ENCODE data around the gene KLHL30. TPM values are rescaled to one million over a fixed set of nuclear protein-coding genes. Genes with fewer than 3 reads are reported as not detected.
A peak's percentile ranks its signal among the peaks of the same experiment; 100 is the strongest.

KLHL30 gene
- total and polyA plus RNA-seq, 2 experiments from 2014 or later: 0.07 TPM; not detected in 1

DNA sequence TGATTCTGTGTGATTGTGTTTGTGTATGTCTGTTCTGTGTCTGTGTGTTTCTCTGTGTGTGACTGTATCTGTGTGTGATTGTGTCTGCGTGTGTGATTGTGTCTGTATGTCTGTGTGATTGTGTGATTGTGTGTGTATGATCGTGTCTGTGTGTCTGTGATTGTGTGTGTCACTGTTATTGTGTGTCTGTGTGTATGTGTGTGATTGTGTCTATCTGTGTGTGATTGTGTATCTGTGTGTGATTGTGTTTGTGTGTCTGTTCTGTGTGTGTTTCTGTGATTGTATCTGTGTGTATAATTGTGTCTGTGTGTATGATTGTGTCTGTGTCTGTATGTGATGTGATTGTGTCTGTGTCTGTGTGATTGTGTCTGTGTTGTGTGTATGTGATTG, 11.7 kb upstream of the KLHL30 start:
- Histone ChIP-seq H3K27ac (ENCODE audit: low read depth) (no peak overlapping the region), H3K79me2 (replicated peaks; ENCODE audit: insufficient read depth) (no peaks in the 10 kb centered on the region), H3K4me3 (no peak overlapping the region), H3F3A (replicated peaks; ENCODE audit: low read depth) (peaks cover 9% of the 10 kb centered on the region; the same call in 1 of the 2 replicates), H3K27me3 (ENCODE audit: insufficient read depth) (no peaks in the 10 kb centered on the region), H3K36me3 (ENCODE audit: insufficient read depth) (no peaks in the 10 kb centered on the region), H3K4me2 (no peak overlapping the region), H4K20me1 (replicated peaks; ENCODE audit: insufficient read depth) (no peaks in the 10 kb centered on the region), H2AFZ (no peak overlapping the region), H3K4me1 (ENCODE audit: insufficient read depth) (no peaks in the 10 kb centered on the region), H3K9me2 (ENCODE audit: insufficient read depth) (no peaks in the 10 kb centered on the region)
- TF ChIP-seq ZNF331 (CRISPR knock-in tag; IDR thresholded peaks at IDR 0.05; ENCODE audit: low read depth) (no peak), POLR2AphosphoS5 (IDR thresholded peaks at IDR 0.05; ENCODE audit: low read depth) (no peak), EZH2phosphoT487 (IDR thresholded peaks at IDR 0.05; ENCODE audit: unreplicated experiment) (no peak)
- TF ChIP-seq, protein P1, sequence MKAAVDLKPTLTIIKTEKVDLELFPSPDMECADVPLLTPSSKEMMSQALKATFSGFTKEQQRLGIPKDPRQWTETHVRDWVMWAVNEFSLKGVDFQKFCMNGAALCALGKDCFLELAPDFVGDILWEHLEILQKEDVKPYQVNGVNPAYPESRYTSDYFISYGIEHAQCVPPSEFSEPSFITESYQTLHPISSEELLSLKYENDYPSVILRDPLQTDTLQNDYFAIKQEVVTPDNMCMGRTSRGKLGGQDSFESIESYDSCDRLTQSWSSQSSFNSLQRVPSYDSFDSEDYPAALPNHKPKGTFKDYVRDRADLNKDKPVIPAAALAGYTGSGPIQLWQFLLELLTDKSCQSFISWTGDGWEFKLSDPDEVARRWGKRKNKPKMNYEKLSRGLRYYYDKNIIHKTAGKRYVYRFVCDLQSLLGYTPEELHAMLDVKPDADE (IDR thresholded peaks at IDR 0.05): no peak
- Mint-ChIP-seq H3K4me1 (no peaks in the 10 kb centered on the region), H3K4me3 (no peak overlapping the region), H3K36me3 (ENCODE audit: low read depth) (no peaks in the 10 kb centered on the region), H3K27me3 (ENCODE audit: insufficient read depth, low read depth, poor library complexity) (peaks cover 4% of the 10 kb centered on the region), H3K9me3 (no peaks in the 10 kb centered on the region), H3K27ac (no peak overlapping the region)
- DNase-seq (ENCODE audit: low spot score) (no peak), ATAC-seq (no peak)

DNA sequence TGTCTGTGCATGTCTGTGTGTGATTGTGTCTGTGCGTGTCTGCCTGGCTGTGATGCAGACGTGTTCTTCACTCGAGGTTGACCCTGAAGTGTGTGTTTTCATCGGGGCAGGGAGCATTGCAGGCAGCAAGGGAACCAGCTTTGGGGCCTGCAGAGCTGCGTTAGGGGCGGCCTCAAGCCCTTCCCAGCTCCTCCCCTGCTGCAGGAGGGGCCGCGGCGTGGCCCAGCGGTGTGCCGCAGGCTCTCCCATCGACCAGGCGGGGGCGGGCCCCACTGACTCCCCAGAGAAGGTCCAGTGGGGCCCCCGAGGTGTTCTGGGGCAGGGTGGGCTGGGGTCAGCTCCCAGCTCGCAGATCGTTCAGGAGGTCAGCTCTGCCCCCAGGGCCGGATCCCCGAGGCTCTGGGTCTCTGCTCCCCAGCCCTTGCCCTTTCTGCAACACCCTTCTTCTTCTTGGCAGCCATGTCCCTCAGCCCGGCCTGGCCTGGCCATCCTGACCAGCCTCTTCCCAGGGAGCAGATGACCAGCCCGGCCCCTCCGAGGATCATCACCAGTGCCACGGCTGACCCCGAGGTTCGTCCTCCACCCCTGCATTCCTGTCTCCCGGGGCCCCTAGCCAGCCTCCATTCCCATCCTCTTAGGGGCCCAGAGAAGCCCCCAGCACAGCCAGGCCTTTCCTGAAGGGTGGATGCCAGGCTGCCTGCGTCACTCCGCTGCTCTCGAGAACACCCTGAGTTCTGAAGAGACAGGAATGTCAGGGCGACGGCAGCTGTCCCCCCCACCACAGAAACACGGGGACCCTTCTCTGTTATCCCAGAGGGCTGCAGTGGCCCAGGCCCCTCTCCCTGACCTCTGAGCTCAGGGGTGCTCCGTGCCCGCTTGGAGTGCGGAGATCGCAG, 11.1 kb upstream of the KLHL30 start:
- ATAC-seq (peak; percentile 47), DNase-seq (ENCODE audit: low spot score) (no peak)
- no peaks in the 10 kb centered on the region for H3K9me2 ChIP-seq (ENCODE audit: insufficient read depth)
- Mint-ChIP-seq H3K27me3 (ENCODE audit: insufficient read depth, low read depth, poor library complexity) (peaks cover 5% of the 10 kb centered on the region), H3K4me1 (no peaks in the 10 kb centered on the region), H3K36me3 (ENCODE audit: low read depth) (no peaks in the 10 kb centered on the region), H3K9me3 (no peaks in the 10 kb centered on the region), H3K27ac (no peak overlapping the region), H3K4me3 (peak overlapping the region; percentile 22; the same call in 1 of the 3 replicates)
- no peak overlapping the region for H3K4me3 ChIP-seq
- H3K4me2 ChIP-seq: peak overlapping the region; percentile 72; the same call in 1 of the 2 replicates
- H3K36me3 ChIP-seq (ENCODE audit: insufficient read depth): no peaks in the 10 kb centered on the region
- no peaks in the 10 kb centered on the region for H3K4me1 ChIP-seq (ENCODE audit: insufficient read depth)
- peak overlapping the region; percentile 97 for H2AFZ ChIP-seq
- H3F3A ChIP-seq (replicated peaks; ENCODE audit: low read depth): peaks cover 9% of the 10 kb centered on the region; the same call in 1 of the 2 replicates
- H3K79me2 ChIP-seq (replicated peaks; ENCODE audit: insufficient read depth): no peaks in the 10 kb centered on the region
- H4K20me1 ChIP-seq (replicated peaks; ENCODE audit: insufficient read depth): no peaks in the 10 kb centered on the region
- TF ChIP-seq, protein P2, sequence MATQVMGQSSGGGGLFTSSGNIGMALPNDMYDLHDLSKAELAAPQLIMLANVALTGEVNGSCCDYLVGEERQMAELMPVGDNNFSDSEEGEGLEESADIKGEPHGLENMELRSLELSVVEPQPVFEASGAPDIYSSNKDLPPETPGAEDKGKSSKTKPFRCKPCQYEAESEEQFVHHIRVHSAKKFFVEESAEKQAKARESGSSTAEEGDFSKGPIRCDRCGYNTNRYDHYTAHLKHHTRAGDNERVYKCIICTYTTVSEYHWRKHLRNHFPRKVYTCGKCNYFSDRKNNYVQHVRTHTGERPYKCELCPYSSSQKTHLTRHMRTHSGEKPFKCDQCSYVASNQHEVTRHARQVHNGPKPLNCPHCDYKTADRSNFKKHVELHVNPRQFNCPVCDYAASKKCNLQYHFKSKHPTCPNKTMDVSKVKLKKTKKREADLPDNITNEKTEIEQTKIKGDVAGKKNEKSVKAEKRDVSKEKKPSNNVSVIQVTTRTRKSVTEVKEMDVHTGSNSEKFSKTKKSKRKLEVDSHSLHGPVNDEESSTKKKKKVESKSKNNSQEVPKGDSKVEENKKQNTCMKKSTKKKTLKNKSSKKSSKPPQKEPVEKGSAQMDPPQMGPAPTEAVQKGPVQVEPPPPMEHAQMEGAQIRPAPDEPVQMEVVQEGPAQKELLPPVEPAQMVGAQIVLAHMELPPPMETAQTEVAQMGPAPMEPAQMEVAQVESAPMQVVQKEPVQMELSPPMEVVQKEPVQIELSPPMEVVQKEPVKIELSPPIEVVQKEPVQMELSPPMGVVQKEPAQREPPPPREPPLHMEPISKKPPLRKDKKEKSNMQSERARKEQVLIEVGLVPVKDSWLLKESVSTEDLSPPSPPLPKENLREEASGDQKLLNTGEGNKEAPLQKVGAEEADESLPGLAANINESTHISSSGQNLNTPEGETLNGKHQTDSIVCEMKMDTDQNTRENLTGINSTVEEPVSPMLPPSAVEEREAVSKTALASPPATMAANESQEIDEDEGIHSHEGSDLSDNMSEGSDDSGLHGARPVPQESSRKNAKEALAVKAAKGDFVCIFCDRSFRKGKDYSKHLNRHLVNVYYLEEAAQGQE (IDR thresholded peaks at IDR 0.05; ENCODE audit: unreplicated experiment): no peak
- TF ChIP-seq, protein P3, sequence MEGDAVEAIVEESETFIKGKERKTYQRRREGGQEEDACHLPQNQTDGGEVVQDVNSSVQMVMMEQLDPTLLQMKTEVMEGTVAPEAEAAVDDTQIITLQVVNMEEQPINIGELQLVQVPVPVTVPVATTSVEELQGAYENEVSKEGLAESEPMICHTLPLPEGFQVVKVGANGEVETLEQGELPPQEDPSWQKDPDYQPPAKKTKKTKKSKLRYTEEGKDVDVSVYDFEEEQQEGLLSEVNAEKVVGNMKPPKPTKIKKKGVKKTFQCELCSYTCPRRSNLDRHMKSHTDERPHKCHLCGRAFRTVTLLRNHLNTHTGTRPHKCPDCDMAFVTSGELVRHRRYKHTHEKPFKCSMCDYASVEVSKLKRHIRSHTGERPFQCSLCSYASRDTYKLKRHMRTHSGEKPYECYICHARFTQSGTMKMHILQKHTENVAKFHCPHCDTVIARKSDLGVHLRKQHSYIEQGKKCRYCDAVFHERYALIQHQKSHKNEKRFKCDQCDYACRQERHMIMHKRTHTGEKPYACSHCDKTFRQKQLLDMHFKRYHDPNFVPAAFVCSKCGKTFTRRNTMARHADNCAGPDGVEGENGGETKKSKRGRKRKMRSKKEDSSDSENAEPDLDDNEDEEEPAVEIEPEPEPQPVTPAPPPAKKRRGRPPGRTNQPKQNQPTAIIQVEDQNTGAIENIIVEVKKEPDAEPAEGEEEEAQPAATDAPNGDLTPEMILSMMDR (conservative IDR thresholded peaks at IDR 0.05; ENCODE audit: low read depth in 2 of 2): 0 out of 4 replicates have a peak, but pooled peaks of 1 of the 2 experiments have one; percentile 3
- TF ChIP-seq ZNF331 (CRISPR knock-in tag; IDR thresholded peaks at IDR 0.05; ENCODE audit: low read depth) (peak; percentile 52; the same call in 1 of the 2 replicates), NANOG (IDR thresholded peaks at IDR 0.05; ENCODE audit: borderline replicate concordance) (no peak), JUNB (IDR thresholded peaks at IDR 0.05; ENCODE audit: unreplicated experiment) (no peak)
- no peak overlapping the region for H3K27ac ChIP-seq (ENCODE audit: low read depth)
- H3K27me3 ChIP-seq (ENCODE audit: insufficient read depth): no peaks in the 10 kb centered on the region
